HCT116 (cell line): ENCODE measurements around the gene COL1A1. TPM values are rescaled to one million over a fixed set of nuclear protein-coding genes. Genes with fewer than 3 reads are reported as not detected.

Source experiments
- ATAC-seq: fragments of 200-7000 bp; cut with Tn5 transposase; 2 replicates; pipeline ENCODE4 v1.9.1; 2020; ENCODE audit warnings: mild to moderate bottlenecking, moderate library complexity
- BruUV-seq: library from RNA; stranded (reverse); fragments of 400-500 nt; replicated peaks from 2 replicates; lab custom pipeline; 2021; lab: Mats Ljungman, UMichigan
- CTCF ChIA-PET: fragments of 300-600 bp; sonication (Branson Sonifier 250); formaldehyde crosslinking; loops from one replicate; lab custom pipeline; 2021; ENCODE audit warnings: antibody characterized with exemption; lab: Charles Lee
- POLR2A ChIA-PET: fragments of 300-600, 350-600 bp; sonication (Branson Sonifier 250); formaldehyde crosslinking; loops from one replicate; lab custom pipeline; 2021; ENCODE audit warnings: antibody characterized with exemption; lab: Charles Lee
- RAD21 ChIA-PET, 2 experiments: fragments of 300-600 bp; sonication (Branson Sonifier 250); formaldehyde crosslinking; loops; one replicate each; lab custom pipeline; 2023; ENCODE audit warnings: low total read pairs in 2 of 2; ENCODE audit not compliant: uncharacterized antibody in 2 of 2, unreplicated experiment in 2 of 2, low non-redundant PET in 1 of 2; lab: Charles Lee
- DNase-seq: peaks from one replicate; pipeline ENCODE4 v3.0.0-alpha.2; 2010; ENCODE audit warnings: low read depth, low spot score
- H2AFZ ChIP-seq: fragments of 200-600 bp; shearing (Covaris generic), sonication (generic); 2 replicates; pipeline ENCODE4 v1.6.1; 2017; ENCODE audit warnings: low read depth, mixed run types, mixed read lengths, antibody characterized with exemption, low read length; ENCODE audit not compliant: poor library complexity, severe bottlenecking
- H3K27ac ChIP-seq: 2 replicates; pipeline ENCODE4 v1.5.1; 2012; ENCODE audit warnings: low read depth, low read length
- H3K27me3 ChIP-seq: fragments of 200-600 bp; sonication (generic); 2 replicates; pipeline ENCODE4 v1.6.1; 2016; ENCODE audit warnings: mixed run types, low read length, mixed read lengths; ENCODE audit not compliant: insufficient read depth
- H3K36me3 ChIP-seq, 2 experiments: fragments of 200-500 bp in 1 of 2; fragments of 200-600 bp in 1 of 2; sonication (Bioruptor generic) in 1 of 2; sonication (generic) in 1 of 2; 2 replicates each; pipeline versions ENCODE4 v1.5.1 to v1.6.1; 2014 to 2016; ENCODE audit warnings: low read length in 2 of 2, inconsistent platforms in 1 of 2, mixed read lengths in 1 of 2, mixed run types in 1 of 2; ENCODE audit not compliant: insufficient read depth in 2 of 2, control insufficient read depth in 1 of 2
- H3K4me1 ChIP-seq, 2 experiments: fragments of 200-600 bp in 1 of 2; sonication (generic) in 1 of 2; 2 replicates each; pipeline versions ENCODE4 v1.5.1 to v1.6.1; 2012 to 2017; ENCODE audit warnings: low read length in 2 of 2, inconsistent platforms in 1 of 2, mild to moderate bottlenecking in 1 of 2, mixed read lengths in 1 of 2, mixed run types in 1 of 2, moderate library complexity in 1 of 2; ENCODE audit not compliant: insufficient read depth in 2 of 2, control insufficient read depth in 1 of 2
- H3K4me2 ChIP-seq: fragments of 200-600 bp; sonication (generic); 2 replicates; pipeline ENCODE4 v1.6.1; 2017; ENCODE audit warnings: mixed run types, low read length, mixed read lengths
- H3K4me3 ChIP-seq, 2 experiments: fragments of 200-600 bp in 1 of 2; sonication (generic) in 1 of 2; replicated peaks in 1 of 2; 2 replicates each; pipeline ENCODE4 v1.5.1; 2011 to 2016; ENCODE audit warnings: low read length in 2 of 2, control low read depth in 1 of 2, low read depth in 1 of 2, mild to moderate bottlenecking in 1 of 2, mixed read lengths in 1 of 2, mixed run types in 1 of 2
- H3K79me2 ChIP-seq: fragments of 200-600 bp; sonication (generic); 2 replicates; pipeline ENCODE4 v1.6.1; 2017; ENCODE audit warnings: mild to moderate bottlenecking, mixed run types, low read length, moderate library complexity, mixed read lengths; ENCODE audit not compliant: insufficient read depth
- H3K9ac ChIP-seq: fragments of 200-600 bp; sonication (generic); 2 replicates; pipeline ENCODE4 v1.6.1; 2016; ENCODE audit warnings: low read length, mixed read lengths
- H3K9me2 ChIP-seq: fragments of 200-600 bp; sonication (generic), shearing (Covaris generic); 2 replicates; pipeline ENCODE4 v1.6.1; 2017; ENCODE audit warnings: mixed run types, mild to moderate bottlenecking, moderate library complexity; ENCODE audit not compliant: insufficient read depth
- H3K9me3 ChIP-seq, 2 experiments: fragments of 200-500 bp in 1 of 2; fragments of 200-600 bp in 1 of 2; sonication (Bioruptor generic) in 1 of 2; sonication (generic) in 1 of 2; 2 replicates each; pipeline ENCODE4 v1.6.1; 2014 to 2017; ENCODE audit warnings: low read length in 2 of 2, mixed read lengths in 2 of 2, inconsistent platforms in 1 of 2, low read depth in 1 of 2, mild to moderate bottlenecking in 1 of 2, mixed run types in 1 of 2, moderate library complexity in 1 of 2; ENCODE audit not compliant: control insufficient read depth in 1 of 2, insufficient read depth in 1 of 2
- H4K20me1 ChIP-seq: fragments of 200-600 bp; sonication (generic), shearing (Covaris generic); 2 replicates; pipeline ENCODE4 v1.6.1; 2017; ENCODE audit warnings: mixed run types, mild to moderate bottlenecking, moderate library complexity; ENCODE audit not compliant: insufficient read depth
- CBX3 ChIP-seq: IDR thresholded peaks from 2 replicates; pipeline ENCODE4 v1.6.1; 2012; ENCODE audit warnings: low read depth
- EZH2phosphoT487 ChIP-seq: fragments of 200-600 bp; IDR thresholded peaks from 2 replicates; pipeline ENCODE4 v1.6.1; 2018; ENCODE audit warnings: antibody characterized with exemption, borderline replicate concordance
- FOSL1 ChIP-seq: IDR thresholded peaks from 2 replicates; pipeline ENCODE4 v1.6.1; 2012; ENCODE audit warnings: low read depth
- JUND ChIP-seq: IDR thresholded peaks from 2 replicates; pipeline ENCODE4 v1.6.1; 2012
- POLR2AphosphoS5 ChIP-seq: IDR thresholded peaks from 2 replicates; pipeline ENCODE4 v1.6.1; 2011; ENCODE audit warnings: mild to moderate bottlenecking, low read depth, low read length, moderate library complexity
- REST ChIP-seq: IDR thresholded peaks from 2 replicates; pipeline ENCODE4 v1.6.1; 2012; ENCODE audit warnings: low read depth
- SRF ChIP-seq: IDR thresholded peaks from 2 replicates; pipeline ENCODE4 v1.6.1; 2012; ENCODE audit warnings: low read depth
- TCF7L2 ChIP-seq: IDR thresholded peaks from 2 replicates; pipeline ENCODE4 v1.7.0; 2011; ENCODE audit warnings: borderline replicate concordance, inconsistent platforms; ENCODE audit not compliant: insufficient read depth, insufficient read length; ENCODE audit errors: extremely low read depth
- ZFX ChIP-seq: fragments of 450-650 bp; IDR thresholded peaks from 2 replicates; pipeline ENCODE4 v1.6.1; 2017
- ZNF274 ChIP-seq: fragments of 200-500 bp; sonication (Bioruptor generic); IDR thresholded peaks from 2 replicates; pipeline ENCODE4 v1.6.1; 2014; ENCODE audit warnings: mild to moderate bottlenecking, low read depth, low read length, inconsistent platforms
- intact Hi-C: fragments of 100-400 bp; cut with micrococcal nuclease; formaldehyde crosslinking; loops from 2 replicates; pipeline ENCODE4 v1.10.0; 2022
- total RNA-seq: library from RNA; stranded (reverse); gene quantifications from one replicate; pipeline ENCODE4 v1.2.1, GENCODE V29; 2021; ENCODE audit not compliant: unreplicated experiment

Gene COL1A1
- total RNA-seq, 1 experiment from 2014 or later, result 33.6 TPM

GRCh38 chr17:50188531-50188920 is 12.9 kb downstream of the COL1A1 start:
- Histone ChIP-seq H3K4me1 (no peaks in the 10 kb centered on the region), H3K36me3 (peaks cover 0 to 20% of the 10 kb centered on the region in 2 experiments; a peak in 2 of 4 replicates), H3K27me3 (no peaks in the 10 kb centered on the region), H4K20me1 (no peaks in the 10 kb centered on the region), H3K9ac (no peak overlapping the region), H3K27ac (no peak overlapping the region), H3K9me3 (no peaks in the 10 kb centered on the region), H3K9me2 (no peaks in the 10 kb centered on the region), H2AFZ (no peak overlapping the region), H3K4me3 (no peak overlapping the region), H3K79me2 (no peaks in the 10 kb centered on the region), H3K4me2 (no peak overlapping the region)
- ChIA-PET RAD21 (no interaction called here), CTCF (no interaction called here), POLR2A (no interaction called here)
- no TSS peak for BruUV-seq
- ATAC-seq (no peak), DNase-seq (no peak)
- TF ChIP-seq FOSL1, result no peak
- no peak for TF ChIP-seq CBX3
- intact Hi-C loops, result no loop called here

GRCh38 chr17:50187751-50188530 is 13.5 kb downstream of the COL1A1 start:
- DNase-seq (no peak), ATAC-seq (no peak)
- TF ChIP-seq ZNF274, result no peak
- no peak for TF ChIP-seq REST
- TF ChIP-seq POLR2AphosphoS5, result no peak
- no peak for TF ChIP-seq EZH2phosphoT487
- no peak for TF ChIP-seq ZFX
- TF ChIP-seq CBX3, result no peak
- TF ChIP-seq FOSL1, result no peak
- TF ChIP-seq JUND, result no peak
- TF ChIP-seq TCF7L2, result no peak
- no peak for TF ChIP-seq SRF
- ChIA-PET RAD21 (no interaction called here), CTCF (no interaction called here), POLR2A (no interaction called here)
- Histone ChIP-seq H3K9me2 (no peaks in the 10 kb centered on the region), H3K36me3 (peaks cover 0 to 19% of the 10 kb centered on the region in 2 experiments; a peak in 2 of 4 replicates), H2AFZ (no peak overlapping the region), H3K79me2 (no peaks in the 10 kb centered on the region), H3K27me3 (no peaks in the 10 kb centered on the region), H4K20me1 (no peaks in the 10 kb centered on the region), H3K9me3 (no peaks in the 10 kb centered on the region), H3K27ac (no peak overlapping the region), H3K9ac (no peak overlapping the region), H3K4me1 (no peaks in the 10 kb centered on the region), H3K4me2 (no peak overlapping the region), H3K4me3 (no peak overlapping the region)
- intact Hi-C loops, result no loop called here
- BruUV-seq, result no TSS peak
